ENCODE data around the gene LSM10.

The LSM10 gene

DNA sequence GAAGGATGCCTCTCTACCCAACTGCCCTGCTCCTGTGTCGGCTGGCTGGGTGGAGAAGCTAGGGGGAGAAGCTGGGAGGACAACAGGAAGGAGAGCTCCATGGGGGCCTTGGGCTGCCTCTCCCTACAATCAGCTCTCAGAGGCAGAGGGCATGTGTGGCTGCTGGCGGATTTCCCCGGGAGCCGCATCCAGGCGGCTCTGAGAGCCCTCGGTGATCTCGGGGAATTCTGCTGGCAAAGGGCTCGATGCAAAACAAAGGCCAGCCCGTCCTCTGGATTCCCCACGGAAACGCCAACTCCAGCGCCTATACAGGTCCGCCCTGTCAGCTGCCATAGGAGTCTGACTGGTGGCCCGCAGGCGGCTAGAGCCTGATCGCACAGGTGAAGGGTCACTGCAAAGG lies 47.9 kb downstream of the LSM10 start:
- DNase-seq, result no peak

DNA sequence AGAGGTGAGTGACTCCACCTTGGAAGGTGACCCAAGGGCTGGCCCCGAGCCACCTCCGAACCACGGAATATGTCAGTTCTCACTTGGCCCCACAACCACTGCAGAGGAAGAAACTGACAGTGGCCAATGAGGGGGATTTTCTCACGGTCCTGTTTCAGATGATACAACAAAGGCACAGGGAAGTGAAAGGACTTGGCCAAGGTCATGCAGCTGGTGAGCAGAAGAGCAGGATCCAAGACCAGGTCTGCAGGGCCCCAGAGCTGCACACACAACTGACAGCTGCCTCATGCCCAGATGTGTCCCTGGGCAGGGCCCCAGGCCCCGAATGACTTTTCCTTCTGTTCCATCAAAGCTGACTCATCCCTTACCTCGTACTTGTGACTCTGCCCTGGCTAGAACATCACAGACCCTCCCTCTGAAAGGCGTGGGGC lies 48.5 kb downstream of the LSM10 start:
- DNase-seq, result no peak

DNA sequence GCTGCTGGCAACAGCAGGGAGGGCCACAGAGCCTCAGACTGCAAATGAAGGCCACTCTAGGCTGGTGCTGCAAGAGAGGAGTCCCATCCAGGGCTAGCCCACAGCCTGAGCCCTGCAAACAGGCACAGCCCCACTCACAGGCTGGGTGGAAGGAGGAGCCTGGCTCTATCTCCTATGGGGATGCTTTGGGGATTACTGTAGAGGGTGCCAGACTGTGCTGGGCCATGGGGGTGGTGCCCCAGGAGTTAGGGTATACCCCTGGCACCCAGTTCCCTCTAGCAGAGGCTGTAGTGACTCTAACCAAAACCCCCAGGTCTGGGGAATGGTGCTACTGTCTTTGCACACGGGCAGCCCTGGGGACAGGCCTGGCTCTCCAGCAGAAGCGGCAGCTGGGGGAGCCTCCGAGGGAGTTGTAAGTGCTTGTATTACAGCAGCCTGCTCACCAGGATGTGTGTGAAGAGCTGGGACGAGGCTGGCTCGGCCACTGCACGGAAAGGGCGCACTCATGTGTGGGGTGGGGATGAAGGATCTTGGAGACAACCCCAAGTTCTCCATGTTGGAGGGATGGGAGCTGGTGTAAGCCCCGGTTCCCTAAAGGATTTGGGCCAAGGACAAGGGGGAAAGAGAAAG lies 50.9 kb downstream of the LSM10 start:
- no peak for DNase-seq

DNA sequence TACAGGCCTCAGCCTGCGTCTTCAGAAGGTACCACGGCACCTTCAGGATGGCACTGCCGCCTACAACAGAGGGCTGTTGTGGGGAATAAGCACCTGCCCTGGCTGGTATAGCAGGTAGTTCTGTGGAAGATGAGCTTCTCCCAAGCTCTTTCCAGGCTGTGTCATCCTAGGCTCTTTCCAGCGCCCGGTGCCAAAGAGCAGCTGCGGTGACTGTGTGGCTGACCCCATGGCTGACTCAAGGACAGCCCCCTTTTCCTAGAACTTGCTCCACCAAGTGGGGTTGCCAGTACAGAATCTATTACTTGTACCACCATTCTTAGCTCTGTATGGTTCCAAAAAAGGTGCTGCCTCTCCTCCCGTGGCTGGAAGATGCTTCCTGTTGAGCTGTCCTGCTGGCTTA lies 52.4 kb downstream of the LSM10 start:
- DNase-seq, result no peak

DNA sequence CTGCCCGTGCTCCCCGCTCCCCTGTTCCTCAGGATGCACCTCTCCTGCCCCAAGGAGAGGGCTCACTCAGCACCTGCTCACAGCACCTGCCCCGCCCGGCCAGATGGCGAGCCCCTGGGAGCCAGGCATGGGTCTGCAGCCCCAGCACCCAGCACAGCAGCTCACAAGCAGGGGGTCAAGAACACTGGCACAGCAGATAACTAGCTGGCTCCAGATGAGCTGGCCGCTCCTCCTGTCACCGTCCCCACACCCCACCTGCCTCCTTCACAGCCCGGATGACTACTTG lies 53.4 kb downstream of the LSM10 start:
- DNase-seq, result no peak

DNA sequence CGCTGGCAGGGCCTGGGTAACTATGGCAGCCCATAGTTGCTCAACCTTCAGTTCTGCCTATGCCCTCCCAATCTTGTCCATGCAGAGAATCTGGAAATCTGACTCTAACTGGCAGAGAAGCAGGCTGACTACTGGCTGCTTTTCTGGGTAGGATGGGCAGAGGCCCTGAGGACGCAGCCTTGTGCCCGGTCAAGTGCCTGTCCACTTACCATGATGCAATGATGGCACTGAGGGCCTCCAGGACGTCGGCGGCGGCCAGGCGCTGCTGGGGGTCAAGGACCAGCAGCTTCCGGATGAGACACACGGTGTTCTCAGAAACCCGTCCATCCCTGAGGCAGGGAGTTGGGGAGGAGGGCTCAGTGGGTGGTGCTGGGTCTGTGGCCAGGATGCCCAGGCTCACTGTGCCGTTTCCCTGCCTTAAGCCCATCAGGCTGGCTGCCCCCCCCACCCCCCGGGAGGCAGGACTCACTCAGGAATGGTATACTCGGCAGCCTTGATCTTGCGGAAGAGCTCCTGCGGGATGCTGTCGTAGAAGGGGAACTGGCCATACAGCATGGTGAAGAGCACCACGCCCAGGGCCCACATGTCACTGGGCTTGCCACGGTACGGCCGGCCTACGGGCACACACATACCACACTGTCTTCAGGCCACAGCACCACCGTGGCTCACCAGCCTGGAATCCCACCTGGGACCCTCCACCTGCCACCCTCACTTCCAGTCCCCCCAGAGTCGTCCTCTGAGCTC lies 53.9 kb downstream of the LSM10 start:
- no peak for DNase-seq

Data from CD4-positive, alpha-beta T cell treated with Interleukin-17A for 1 hour (primary cell).